Measurements from ENCODE around the gene ANKRD13A. TPM values are rescaled to one million over a fixed set of nuclear protein-coding genes. Genes with fewer than 3 reads are reported as not detected.

ANKRD13A gene
- total and polyA plus RNA-seq, 2 of the 8 experiments (the other 6 are each of a cell fraction or from before 2014, with no cell fraction given): 16.8 to 21.4 TPM

- Histone ChIP-seq H2BK20ac (ENCODE audit: low read length) (no peak overlapping the region), H3K4me1 (replicated peaks in 1 of 4; ENCODE audit: control insufficient read depth in 3 of 4, insufficient read depth in 4 of 4, low read length in 3 of 4) (no peaks in the 10 kb centered on the region), H3K36me3 (ENCODE audit: control insufficient read depth in 2 of 4, insufficient read depth in 4 of 4, low read length in 3 of 4) (peaks cover 0 to 7% (median 2%) of the 10 kb centered on the region in 4 experiments; a peak in 2 of 8 replicates), H2BK5ac (ENCODE audit: low read depth, low read length) (no peak overlapping the region), H4K8ac (ENCODE audit: extremely low read depth, insufficient read depth, low read length) (no peak overlapping the region), H3K14ac (ENCODE audit: insufficient read length) (no peak overlapping the region), H3K27ac (ENCODE audit: low read depth, low read length) (no peak overlapping the region), H3K9me3 (ENCODE audit: insufficient read depth in 2 of 2, low read depth in 1 of 2, low read length in 1 of 2) (no peaks in the 10 kb centered on the region), H2BK120ac (replicated peaks; ENCODE audit: low read depth, low read length) (no peak overlapping the region), H3K56ac (replicated peaks; ENCODE audit: insufficient read length, low read depth, low read length) (no peak overlapping the region), H3K4me3 (ENCODE audit: extremely low read depth in 1 of 4, insufficient read depth in 2 of 4, low read depth in 3 of 4, low read length in 4 of 4) (no peak overlapping the region), H3K18ac (ENCODE audit: extremely low read depth, low read length) (no peak overlapping the region), H3K9ac (replicated peaks in 1 of 4; ENCODE audit: extremely low read depth in 1 of 4, low read depth in 3 of 4, low read length in 3 of 4) (no peak overlapping the region), H2BK15ac (ENCODE audit: low read length) (no peak overlapping the region), H3K4me2 (ENCODE audit: insufficient read depth in 1 of 2, low read depth in 2 of 2, low read length in 2 of 2) (no peak overlapping the region), H3K4ac (replicated peaks; ENCODE audit: insufficient read length, low read depth, low read length) (no peak overlapping the region), H3K79me2 (ENCODE audit: control insufficient read depth in 1 of 2, insufficient read depth in 2 of 2, low read length in 2 of 2) (no peaks in the 10 kb centered on the region), H2AK5ac (ENCODE audit: low read depth, low read length) (no peak overlapping the region), H3K23me2 (ENCODE audit: low read depth, low read length) (no peaks in the 10 kb centered on the region), H4K5ac (ENCODE audit: insufficient read length, low read depth, low read length) (no peak overlapping the region), H3K23ac (ENCODE audit: insufficient read length) (no peak overlapping the region), H2AFZ (ENCODE audit: low read length) (no peak overlapping the region), H4K91ac (replicated peaks; ENCODE audit: insufficient read length, low read length) (no peak overlapping the region), H2BK12ac (ENCODE audit: low read depth, low read length) (no peak overlapping the region), H4K20me1 (replicated peaks in 1 of 2; ENCODE audit: control insufficient read depth in 1 of 2, insufficient read depth in 2 of 2, low read length in 2 of 2) (no peaks in the 10 kb centered on the region), H3K79me1 (ENCODE audit: low read depth, low read length) (no peaks in the 10 kb centered on the region), H3K27me3 (replicated peaks in 1 of 4; ENCODE audit: control insufficient read depth in 3 of 4, extremely low read depth in 1 of 4, insufficient read depth in 3 of 4, low read length in 3 of 4) (no peaks in the 10 kb centered on the region)
- DNase-seq (ENCODE audit: low read depth in 1 of 2, low spot score in 2 of 2) (no peak), FAIRE-seq (no peak)
- ChIA-PET CTCF (ENCODE audit: partially characterized antibody) (no interaction called here), POLR2A (ENCODE audit: partially characterized antibody) (no interaction called here)
- WGBS, 2 experiments (ENCODE audit: extremely low coverage in 1 of 2, insufficient coverage in 1 of 2, insufficient read length in 1 of 2, insufficient replicate concordance in 2 of 2, low coverage in 1 of 2, low lambda C conversion rate in 2 of 2, missing lambda C conversion rate in 1 of 2): 93% methylated on average over 7 of the region's 7 CpGs; no CpG with 5 or more reads in 1 of the 2 experiments
- TF ChIP-seq ATF2 (IDR thresholded peaks at IDR 0.05; ENCODE audit: low read length) (no peak), KDM4A (IDR thresholded peaks at IDR 0.05; ENCODE audit: low read depth, low read length, severe bottlenecking) (no peak), BACH1 (IDR thresholded peaks at IDR 0.05; ENCODE audit: low read length) (no peak)
Measured at GRCh38 chr12:109958374-109958773, 40.9 kb upstream of the ANKRD13A start.

Measured in H1 (cell line).